Brain microvascular endothelial cell (primary cell): Measurements from ENCODE around the gene GOLGA6L9.
"Not testable (repeated sequence)": the region's sequence is repeated elsewhere in the genome, so short reads cannot be mapped to it uniquely, and the experiment has no call there.

Experiments used
- DNase-seq: peaks from one replicate; pipeline ENCODE4 v3.0.0-alpha.2; 2020
- H3K27ac ChIP-seq: fragments of 250-450 bp; sonication (Bioruptor Pico); 2 replicates; pipeline ENCODE4 v1.5.1; 2020; ENCODE audit warnings: mild to moderate bottlenecking, moderate library complexity
- H3K27me3 ChIP-seq: fragments of 250-450 bp; sonication (Bioruptor Pico); replicated peaks from 2 replicates; pipeline ENCODE4 v1.5.1; 2020; ENCODE audit warnings: mild to moderate bottlenecking
- H3K36me3 ChIP-seq: fragments of 250-450 bp; sonication (Bioruptor Pico); replicated peaks from 2 replicates; pipeline ENCODE4 v1.5.1; 2020; ENCODE audit warnings: mild to moderate bottlenecking
- H3K4me3 ChIP-seq: 2 replicates; pipeline ENCODE4 v1.5.1; 2011; ENCODE audit warnings: low read depth, mild to moderate bottlenecking, control low read depth, low read length, moderate library complexity
- in situ Hi-C: cut with HindIII; loops from 2 replicates; pipeline ENCODE4 v1.10.0; 2017; ENCODE audit warnings: low sequenced_read_pairs, low pct_ligation_motif_present
- TF ChIP-seq, protein P1 (sequence below): IDR thresholded peaks from 2 replicates; pipeline ENCODE4 v1.5.1; 2011; ENCODE audit warnings: low read depth, mild to moderate bottlenecking, moderate library complexity, low read length, control low read depth, inconsistent platforms; ENCODE audit errors: missing control alignments

Gene GOLGA6L9

DNA sequence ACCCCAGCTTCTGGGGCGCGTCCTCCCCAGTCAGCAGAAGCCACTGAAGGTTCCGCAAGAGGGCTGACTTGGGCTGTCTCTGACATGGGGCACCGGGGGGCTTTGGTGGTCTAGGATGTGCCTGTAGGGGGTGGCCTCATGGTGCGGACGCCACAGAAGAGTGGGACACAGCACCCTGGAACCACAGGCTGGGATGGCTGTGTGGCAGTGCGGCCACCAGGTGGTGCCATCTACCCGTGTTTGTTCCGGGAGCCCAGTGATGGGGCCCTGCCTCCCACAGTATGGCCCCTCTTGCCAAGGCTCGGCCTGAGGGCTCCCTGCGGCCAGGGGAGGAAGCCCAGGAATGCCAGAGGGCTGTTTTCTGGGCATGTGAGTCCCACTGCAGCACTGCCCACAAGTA is 38.6 kb downstream of the GOLGA6L9 start:
- H3K27ac ChIP-seq, H3K4me3 ChIP-seq, DNase-seq, H3K36me3 ChIP-seq, H3K27me3 ChIP-seq, in situ Hi-C loops: not testable (repeated sequence)
- TF ChIP-seq, protein P1, sequence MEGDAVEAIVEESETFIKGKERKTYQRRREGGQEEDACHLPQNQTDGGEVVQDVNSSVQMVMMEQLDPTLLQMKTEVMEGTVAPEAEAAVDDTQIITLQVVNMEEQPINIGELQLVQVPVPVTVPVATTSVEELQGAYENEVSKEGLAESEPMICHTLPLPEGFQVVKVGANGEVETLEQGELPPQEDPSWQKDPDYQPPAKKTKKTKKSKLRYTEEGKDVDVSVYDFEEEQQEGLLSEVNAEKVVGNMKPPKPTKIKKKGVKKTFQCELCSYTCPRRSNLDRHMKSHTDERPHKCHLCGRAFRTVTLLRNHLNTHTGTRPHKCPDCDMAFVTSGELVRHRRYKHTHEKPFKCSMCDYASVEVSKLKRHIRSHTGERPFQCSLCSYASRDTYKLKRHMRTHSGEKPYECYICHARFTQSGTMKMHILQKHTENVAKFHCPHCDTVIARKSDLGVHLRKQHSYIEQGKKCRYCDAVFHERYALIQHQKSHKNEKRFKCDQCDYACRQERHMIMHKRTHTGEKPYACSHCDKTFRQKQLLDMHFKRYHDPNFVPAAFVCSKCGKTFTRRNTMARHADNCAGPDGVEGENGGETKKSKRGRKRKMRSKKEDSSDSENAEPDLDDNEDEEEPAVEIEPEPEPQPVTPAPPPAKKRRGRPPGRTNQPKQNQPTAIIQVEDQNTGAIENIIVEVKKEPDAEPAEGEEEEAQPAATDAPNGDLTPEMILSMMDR = peak; percentile 1

GRCh38 chr15:82469381-82469780 is 39.8 kb downstream of the GOLGA6L9 start:
- in situ Hi-C loops, H3K27me3 ChIP-seq, H3K4me3 ChIP-seq, H3K36me3 ChIP-seq, DNase-seq, H3K27ac ChIP-seq: not testable (repeated sequence)

GRCh38 chr15:82472269-82472982 is 42.8 kb downstream of the GOLGA6L9 start:
- H3K36me3 ChIP-seq, H3K27ac ChIP-seq, in situ Hi-C loops, H3K27me3 ChIP-seq, H3K4me3 ChIP-seq, DNase-seq: not testable (repeated sequence)

DNA sequence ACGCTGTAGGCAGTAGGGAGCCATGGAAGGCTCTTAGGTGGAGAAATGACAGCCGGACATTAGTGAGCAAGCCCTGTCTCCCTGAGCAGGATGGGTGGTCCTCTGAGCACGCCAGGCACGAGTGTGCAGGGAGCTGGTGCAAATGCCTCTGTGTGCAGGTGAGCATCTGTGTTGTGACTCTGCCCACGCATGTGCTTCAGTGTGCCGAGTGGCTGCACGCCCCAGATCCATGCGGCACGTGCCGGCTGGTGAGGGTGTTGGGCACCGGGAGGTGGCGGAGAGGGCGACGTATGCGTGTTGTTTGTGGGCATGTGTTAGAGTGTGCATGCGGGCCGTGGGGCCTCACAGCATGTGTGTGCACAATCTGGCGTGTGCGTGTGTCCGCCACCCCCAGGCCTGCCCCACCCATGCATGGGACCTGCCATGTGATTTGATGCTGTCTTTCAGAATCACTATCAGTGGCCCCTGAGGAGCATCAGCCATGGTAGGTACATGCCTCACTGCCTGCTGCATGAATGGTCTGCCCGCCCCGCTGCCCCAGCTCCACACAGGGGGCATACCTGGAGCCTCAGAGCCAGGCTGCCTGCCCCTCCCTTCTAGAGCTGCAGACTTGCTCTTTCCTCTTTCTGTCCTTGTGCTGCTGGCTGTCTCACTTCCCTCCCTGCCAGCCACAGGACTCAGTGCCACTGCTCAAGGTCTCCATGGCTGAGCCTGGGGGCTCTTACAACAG is 45.1 kb downstream of the GOLGA6L9 start:
- H3K36me3 ChIP-seq, in situ Hi-C loops: not testable (repeated sequence)

DNA sequence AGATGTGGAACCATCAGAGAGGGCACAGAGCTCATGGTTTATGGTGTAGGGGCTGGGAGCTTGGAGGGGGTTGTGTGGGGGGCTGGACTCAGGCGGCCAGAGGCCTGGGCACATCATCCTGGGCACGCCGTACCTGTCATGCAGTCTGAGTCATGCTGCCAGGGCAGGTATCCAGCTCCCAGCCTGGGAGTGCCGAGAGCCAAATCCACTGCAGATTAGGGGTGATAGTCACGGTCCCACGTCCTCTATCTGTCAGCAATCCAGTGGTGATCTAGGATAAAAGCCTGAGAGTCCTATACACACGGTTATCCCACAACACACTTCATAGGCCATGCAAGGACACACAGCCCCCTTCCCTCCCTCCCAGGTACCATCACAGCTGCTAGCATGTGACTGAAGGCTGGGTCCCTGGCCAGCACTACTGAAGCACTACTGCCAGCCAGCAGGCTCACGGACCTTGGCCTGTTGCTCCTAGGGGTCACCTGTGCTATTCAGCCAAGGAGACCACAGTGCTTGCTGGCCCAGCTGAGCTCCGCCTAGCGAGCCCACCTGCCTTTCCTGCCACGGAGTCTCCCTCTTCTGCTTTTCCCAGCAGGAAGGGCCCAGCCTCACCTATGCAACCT is 45.8 kb downstream of the GOLGA6L9 start:
- DNase-seq, in situ Hi-C loops, H3K27ac ChIP-seq, H3K4me3 ChIP-seq, H3K36me3 ChIP-seq, H3K27me3 ChIP-seq: not testable (repeated sequence)

More for the DNA sequence above, 45.1 kb downstream of the GOLGA6L9 start:
- not testable (repeated sequence) for H3K27ac ChIP-seq, DNase-seq, H3K4me3 ChIP-seq, H3K27me3 ChIP-seq

GRCh38 chr15:82476697-82477342 is 47.2 kb downstream of the GOLGA6L9 start:
- H3K4me3 ChIP-seq, in situ Hi-C loops, H3K36me3 ChIP-seq, H3K27ac ChIP-seq, H3K27me3 ChIP-seq, DNase-seq: not testable (repeated sequence)

- in situ Hi-C loops, H3K27ac ChIP-seq, H3K27me3 ChIP-seq, DNase-seq, H3K4me3 ChIP-seq, H3K36me3 ChIP-seq: not testable (repeated sequence)
Measured at GRCh38 chr15:82477343-82478057, 47.9 kb downstream of the GOLGA6L9 start.
